ENCODE results near the gene TLCD5.
A peak's percentile ranks its signal among the peaks of the same experiment; 100 is the strongest.

TLCD5 gene

DNA sequence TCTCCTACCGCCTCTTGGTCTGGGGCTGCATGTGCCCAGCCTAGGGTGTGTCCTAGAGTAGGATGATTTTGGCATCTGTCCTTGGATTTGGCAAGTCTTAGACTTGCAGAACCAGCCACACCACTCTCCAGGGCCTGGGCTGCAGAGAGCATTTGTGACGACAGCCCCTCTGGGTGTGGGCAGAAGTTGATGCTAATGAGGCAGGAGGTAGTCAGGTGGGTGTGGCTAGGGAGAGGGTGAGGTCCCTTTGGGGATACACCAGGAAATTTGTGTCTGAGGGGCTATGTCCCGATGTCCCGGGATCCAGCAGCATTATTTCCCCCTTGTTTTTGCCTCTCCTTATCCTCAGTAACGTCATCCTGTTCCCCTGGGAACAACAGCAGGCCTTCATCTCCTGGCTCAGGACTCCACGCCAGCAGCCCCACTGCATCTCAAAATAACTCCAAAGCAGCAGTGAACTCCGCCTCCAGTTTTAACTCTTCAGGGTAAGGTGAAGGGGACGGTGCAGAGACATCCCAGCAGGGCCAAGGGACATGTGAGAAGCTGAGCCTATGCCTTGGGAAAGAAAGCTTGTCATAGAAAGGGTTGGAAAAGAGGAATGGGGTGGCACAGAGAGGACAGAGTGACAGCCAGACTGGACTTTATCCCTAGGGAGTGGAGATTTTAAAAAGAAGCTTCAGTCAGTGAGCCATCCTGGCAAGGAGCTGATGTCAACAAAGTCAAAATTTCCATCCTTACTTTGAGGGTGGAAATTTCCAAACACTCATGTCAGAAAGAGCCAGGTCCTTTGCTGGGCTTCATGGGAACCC lies 8.0 kb upstream of the TLCD5 start:
- in situ Hi-C loops (cut with MboI; ENCODE audit: low pct_unique_long_range_greater_than_20kb, low sequenced_read_pairs, unreplicated experiment): no loop called here
- no peak for DNase-seq (ENCODE audit: low spot score)
- TF ChIP-seq, protein P1, sequence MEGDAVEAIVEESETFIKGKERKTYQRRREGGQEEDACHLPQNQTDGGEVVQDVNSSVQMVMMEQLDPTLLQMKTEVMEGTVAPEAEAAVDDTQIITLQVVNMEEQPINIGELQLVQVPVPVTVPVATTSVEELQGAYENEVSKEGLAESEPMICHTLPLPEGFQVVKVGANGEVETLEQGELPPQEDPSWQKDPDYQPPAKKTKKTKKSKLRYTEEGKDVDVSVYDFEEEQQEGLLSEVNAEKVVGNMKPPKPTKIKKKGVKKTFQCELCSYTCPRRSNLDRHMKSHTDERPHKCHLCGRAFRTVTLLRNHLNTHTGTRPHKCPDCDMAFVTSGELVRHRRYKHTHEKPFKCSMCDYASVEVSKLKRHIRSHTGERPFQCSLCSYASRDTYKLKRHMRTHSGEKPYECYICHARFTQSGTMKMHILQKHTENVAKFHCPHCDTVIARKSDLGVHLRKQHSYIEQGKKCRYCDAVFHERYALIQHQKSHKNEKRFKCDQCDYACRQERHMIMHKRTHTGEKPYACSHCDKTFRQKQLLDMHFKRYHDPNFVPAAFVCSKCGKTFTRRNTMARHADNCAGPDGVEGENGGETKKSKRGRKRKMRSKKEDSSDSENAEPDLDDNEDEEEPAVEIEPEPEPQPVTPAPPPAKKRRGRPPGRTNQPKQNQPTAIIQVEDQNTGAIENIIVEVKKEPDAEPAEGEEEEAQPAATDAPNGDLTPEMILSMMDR (IDR thresholded peaks at IDR 0.05; ENCODE audit: extremely low read depth, insufficient read depth, missing control alignments): no peak

DNA sequence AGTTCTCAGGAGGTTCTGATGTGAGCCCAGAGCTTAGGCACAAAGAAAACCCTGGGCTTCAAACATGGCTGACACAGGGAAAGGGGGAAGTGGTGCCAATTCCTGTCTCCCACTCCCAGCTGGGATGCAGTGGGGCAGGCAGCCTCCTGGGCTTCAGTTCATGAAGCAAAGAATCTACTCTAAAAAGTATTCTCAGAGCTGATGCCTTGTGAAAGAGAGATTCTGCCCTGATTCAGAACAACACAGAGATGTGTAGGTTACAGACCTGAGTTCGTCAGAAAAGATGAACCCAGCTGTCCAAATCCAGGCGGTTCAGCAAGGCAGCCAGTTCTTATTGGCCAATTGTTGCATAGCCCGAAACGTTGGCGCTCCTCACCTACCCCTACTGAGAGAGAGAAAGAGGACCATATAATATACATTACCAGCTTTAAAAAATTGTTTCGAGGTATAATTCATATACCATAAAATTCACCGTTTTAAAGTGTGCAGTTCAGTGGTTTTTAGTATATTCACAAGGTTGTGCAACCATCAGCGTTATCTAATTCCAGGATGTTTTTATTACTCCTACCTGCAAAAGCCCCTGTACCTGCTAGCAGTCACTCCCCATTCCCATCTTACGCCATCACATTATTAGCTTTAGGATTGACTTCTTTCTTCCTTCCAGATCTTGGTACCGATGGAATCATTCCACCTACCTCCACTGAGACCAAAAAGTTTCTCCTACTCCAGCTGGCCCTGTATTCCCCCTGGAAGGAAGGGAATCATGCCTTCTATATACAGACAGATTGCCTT lies 7.2 kb upstream of the TLCD5 start:
- TF ChIP-seq, protein P1 (IDR thresholded peaks at IDR 0.05; ENCODE audit: extremely low read depth, insufficient read depth, missing control alignments): no peak
- no peak for DNase-seq (ENCODE audit: low spot score)
- in situ Hi-C loops (cut with MboI; ENCODE audit: low pct_unique_long_range_greater_than_20kb, low sequenced_read_pairs, unreplicated experiment): no loop called here

DNA sequence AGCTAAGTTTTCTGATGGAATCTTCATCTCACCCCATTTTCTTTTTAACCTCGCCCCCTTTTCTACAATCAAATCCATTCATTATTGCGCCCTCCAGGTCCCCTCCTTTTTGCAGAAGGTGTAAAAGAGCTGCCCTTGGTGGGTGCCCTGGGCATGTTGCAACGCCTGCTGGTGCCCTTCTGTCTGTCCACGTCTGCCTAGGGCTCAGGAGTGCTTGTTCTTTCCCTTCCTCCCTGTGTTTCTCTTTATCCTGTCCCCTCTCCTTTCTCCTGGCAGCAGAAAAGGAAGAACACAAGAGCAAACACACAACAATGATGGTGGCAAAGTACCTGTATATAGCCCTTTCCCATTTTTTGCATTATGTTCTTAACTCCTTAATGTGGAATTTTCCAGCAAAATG lies 6.2 kb upstream of the TLCD5 start:
- in situ Hi-C loops (cut with MboI; ENCODE audit: low pct_unique_long_range_greater_than_20kb, low sequenced_read_pairs, unreplicated experiment): no loop called here
- DNase-seq (ENCODE audit: low spot score): no peak
- TF ChIP-seq, protein P1 (IDR thresholded peaks at IDR 0.05; ENCODE audit: extremely low read depth, insufficient read depth, missing control alignments): no peak

DNA sequence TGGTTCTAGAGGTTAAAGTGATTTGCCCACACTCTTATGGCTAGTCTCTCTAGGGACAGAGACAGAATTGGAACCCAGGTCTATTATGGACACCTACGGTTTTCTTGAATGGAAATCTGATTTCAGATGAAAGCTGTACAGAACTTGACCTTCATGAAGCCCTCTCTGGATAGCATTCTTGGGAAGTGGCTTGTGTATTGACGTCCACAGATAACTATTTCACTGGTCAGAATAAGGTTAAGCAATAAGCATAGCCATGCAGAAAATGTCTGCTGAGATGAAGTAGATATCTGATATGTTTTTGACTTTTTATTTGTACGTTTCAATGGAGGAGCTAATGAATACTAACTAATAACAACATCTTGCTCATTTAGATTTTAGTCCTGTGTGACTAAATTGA lies 1.1 kb downstream of the TLCD5 start:
- no peak for DNase-seq (ENCODE audit: low spot score)
- TF ChIP-seq, protein P1 (IDR thresholded peaks at IDR 0.05; ENCODE audit: extremely low read depth, insufficient read depth, missing control alignments): no peak
- in situ Hi-C loops (cut with MboI; ENCODE audit: low pct_unique_long_range_greater_than_20kb, low sequenced_read_pairs, unreplicated experiment): no loop called here

DNA sequence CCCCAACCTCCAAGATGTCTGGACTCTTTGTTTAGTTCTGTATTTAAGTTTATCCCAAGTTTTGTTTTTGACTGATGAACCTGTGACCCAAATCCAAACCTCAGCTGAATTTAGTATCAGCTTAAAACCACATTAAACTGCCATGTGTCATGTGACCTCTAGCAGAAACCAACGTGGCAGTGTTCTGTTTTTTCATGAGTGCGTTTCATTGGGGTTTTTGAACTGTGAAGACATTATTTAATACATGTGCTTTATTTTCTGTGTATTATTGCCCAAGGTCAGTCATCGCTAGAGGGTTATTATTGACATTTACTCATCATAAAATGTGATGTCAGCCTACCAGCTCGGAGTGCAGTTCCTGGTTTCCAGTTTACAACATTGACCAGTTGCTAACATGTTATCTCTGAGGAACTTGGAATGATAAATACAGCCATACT lies 1.8 kb downstream of the TLCD5 start:
- in situ Hi-C loops (cut with MboI; ENCODE audit: low pct_unique_long_range_greater_than_20kb, low sequenced_read_pairs, unreplicated experiment): no loop called here
- DNase-seq (ENCODE audit: low spot score): peak; percentile 28
- TF ChIP-seq, protein P1 (IDR thresholded peaks at IDR 0.05; ENCODE audit: extremely low read depth, insufficient read depth, missing control alignments): no peak

DNA sequence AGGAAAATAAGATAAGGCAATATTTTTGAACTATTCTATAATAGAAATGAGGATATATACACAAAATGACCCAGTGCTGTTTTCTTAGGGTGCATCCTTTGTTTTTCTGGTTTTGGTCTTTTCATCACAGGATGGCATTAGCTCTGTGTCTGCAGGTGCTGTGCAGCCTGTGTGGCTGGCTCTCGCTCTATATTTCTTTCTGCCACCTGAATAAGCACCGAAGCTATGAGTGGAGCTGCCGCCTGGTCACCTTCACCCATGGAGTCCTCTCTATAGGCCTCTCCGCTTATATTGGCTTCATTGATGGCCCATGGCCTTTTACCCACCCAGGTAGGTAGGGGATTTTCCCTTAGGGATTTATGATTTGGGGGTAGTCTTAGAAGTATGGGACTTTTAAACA lies 2.2 kb downstream of the TLCD5 start:
- DNase-seq (ENCODE audit: low spot score): no peak
- TF ChIP-seq, protein P1 (IDR thresholded peaks at IDR 0.05; ENCODE audit: extremely low read depth, insufficient read depth, missing control alignments): no peak
- in situ Hi-C loops (cut with MboI; ENCODE audit: low pct_unique_long_range_greater_than_20kb, low sequenced_read_pairs, unreplicated experiment): no loop called here
